Endothelial cell of umbilical vein (primary cell): ENCODE measurements around the gene SLC25A21. TPM values are rescaled to one million over a fixed set of nuclear protein-coding genes. Genes with fewer than 3 reads are reported as not detected.
"Not testable (repeated sequence)": the region's sequence is repeated elsewhere in the genome, so short reads cannot be mapped to it uniquely, and the experiment has no call there.

Experiments used
- BruUV-seq: library from RNA; stranded (reverse); fragments of 400-500 nt; replicated peaks from 2 replicates; lab custom pipeline; 2021; lab: Mats Ljungman, UMichigan
- CTCF ChIA-PET: fragments of 300-600, 350-600 bp; sonication (Branson Sonifier 250); formaldehyde crosslinking; loops from one replicate; lab custom pipeline; 2021; ENCODE audit warnings: antibody characterized with exemption, inconsistent platforms; lab: Charles Lee
- POLR2A ChIA-PET: fragments of 300-600, 350-600 bp; sonication (Branson Sonifier 250); formaldehyde crosslinking; loops from one replicate; lab custom pipeline; 2021; ENCODE audit warnings: antibody characterized with exemption, inconsistent platforms; lab: Charles Lee
- DNase-seq: peaks from one replicate; pipeline ENCODE4 v3.0.0-alpha.2; 2011; ENCODE audit warnings: low read depth, low spot score
- FAIRE-seq: peaks from 2 replicates; lab custom pipeline; 2011; peaks lifted over from hg19 to GRCh38; lab: Jason Lieb, UNC
- H2AFZ ChIP-seq: 2 replicates; pipeline ENCODE4 v1.6.0; 2012; ENCODE audit warnings: low read depth, low read length, control low read depth, inconsistent platforms
- H3K27ac ChIP-seq: 2 replicates; pipeline ENCODE4 v1.5.1; 2011; ENCODE audit warnings: low read depth, mild to moderate bottlenecking, control low read depth, low read length, moderate library complexity; ENCODE audit not compliant: insufficient read depth
- H3K27me3 ChIP-seq, 2 experiments: 2 replicates each; pipeline versions ENCODE4 v1.6.0 to v1.6.1; 2011; ENCODE audit warnings: low read length in 2 of 2, mixed read lengths in 1 of 2; ENCODE audit not compliant: control insufficient read depth in 2 of 2, insufficient read depth in 2 of 2
- H3K36me3 ChIP-seq, 2 experiments: 2 replicates in 1 of 2; 3 replicates in 1 of 2; pipeline ENCODE4 v1.5.1; 2011; ENCODE audit warnings: low read length in 2 of 2, mild to moderate bottlenecking in 1 of 2, moderate library complexity in 1 of 2; ENCODE audit not compliant: control insufficient read depth in 2 of 2, insufficient read depth in 2 of 2; ENCODE audit errors: extremely low read depth in 1 of 2
- H3K4me1 ChIP-seq: 3 replicates; pipeline ENCODE4 v1.5.1; 2011; ENCODE audit warnings: mild to moderate bottlenecking, low read length; ENCODE audit not compliant: control insufficient read depth, insufficient read depth; ENCODE audit errors: extremely low read depth
- H3K4me2 ChIP-seq: 2 replicates; pipeline ENCODE4 v1.6.1; 2011; ENCODE audit warnings: low read length, control low read depth, mixed read lengths; ENCODE audit not compliant: insufficient read depth
- H3K4me3 ChIP-seq, 3 experiments: fragments of 200-600 bp in 1 of 3; sonication (generic), shearing (Covaris generic) in 1 of 3; replicated peaks in 1 of 3; 2 replicates each; pipeline ENCODE4 v1.5.1; 2011 to 2016; ENCODE audit warnings: control low read depth in 3 of 3, low read length in 3 of 3, mild to moderate bottlenecking in 2 of 3, inconsistent platforms in 1 of 3, low read depth in 1 of 3, moderate library complexity in 1 of 3; ENCODE audit not compliant: insufficient read depth in 1 of 3
- H3K79me2 ChIP-seq: 2 replicates; pipeline ENCODE4 v1.6.0; 2012; ENCODE audit warnings: low read length, inconsistent platforms; ENCODE audit not compliant: control insufficient read depth, insufficient read depth
- H3K9ac ChIP-seq: replicated peaks from 2 replicates; pipeline ENCODE3; 2011; ENCODE audit warnings: low read length, control low read depth; ENCODE audit not compliant: insufficient read depth; ENCODE audit errors: extremely low read depth
- H3K9me1 ChIP-seq: replicated peaks from 3 replicates; pipeline ENCODE4 v1.6.0; 2011; ENCODE audit warnings: mild to moderate bottlenecking, low read length; ENCODE audit not compliant: control insufficient read depth, insufficient read depth; ENCODE audit errors: extremely low read depth
- H3K9me3 ChIP-seq: replicated peaks from 2 replicates; pipeline ENCODE4 v1.5.1; 2012; ENCODE audit warnings: low read length, inconsistent platforms; ENCODE audit not compliant: control insufficient read depth, insufficient read depth
- H4K20me1 ChIP-seq: replicated peaks from 2 replicates; pipeline ENCODE3; 2011; ENCODE audit warnings: mild to moderate bottlenecking, low read length; ENCODE audit not compliant: control insufficient read depth, insufficient read depth; ENCODE audit errors: extremely low read depth
- CTCF ChIP-seq, 2 donors: IDR thresholded peaks; 1 replicate in 1 of 2; 2 replicates in 1 of 2; pipeline ENCODE4 v1.5.1; 2011; ENCODE audit warnings: low read length in 2 of 2, mild to moderate bottlenecking in 2 of 2, moderate library complexity in 2 of 2, control low read depth in 1 of 2, inconsistent platforms in 1 of 2, low read depth in 1 of 2; ENCODE audit not compliant: insufficient read depth in 1 of 2; ENCODE audit errors: extremely low read depth in 1 of 2
- EZH2 ChIP-seq: IDR thresholded peaks from 2 replicates; pipeline ENCODE4 v1.6.1; 2012; ENCODE audit warnings: borderline replicate concordance, low read depth, mild to moderate bottlenecking, moderate library complexity, low read length, inconsistent platforms; ENCODE audit not compliant: severe bottlenecking
- FOS ChIP-seq: IDR thresholded peaks from 2 replicates; pipeline ENCODE4 v1.6.1; 2011; ENCODE audit warnings: mild to moderate bottlenecking, low read length, moderate library complexity, borderline replicate concordance; ENCODE audit not compliant: insufficient read depth
- GATA2 ChIP-seq: IDR thresholded peaks from 2 replicates; pipeline ENCODE4 v1.7.0; 2011; ENCODE audit warnings: low read depth, mild to moderate bottlenecking, moderate library complexity, mixed read lengths, low read length; ENCODE audit not compliant: insufficient read length, insufficient read depth
- JUN ChIP-seq: IDR thresholded peaks from 2 replicates; pipeline ENCODE4 v1.6.1; 2011; ENCODE audit warnings: borderline replicate concordance, low read depth; ENCODE audit not compliant: insufficient read length, insufficient read depth
- MAX ChIP-seq: IDR thresholded peaks from 2 replicates; pipeline ENCODE4 v1.6.1; 2011; ENCODE audit not compliant: insufficient read depth, insufficient read length
- MYC ChIP-seq: IDR thresholded peaks from one replicate; pipeline ENCODE4 v1.6.1; 2011; ENCODE audit warnings: mild to moderate bottlenecking, low read depth, low read length
- POLR2A ChIP-seq: IDR thresholded peaks from 2 replicates; pipeline ENCODE4 v1.6.1; 2012; ENCODE audit warnings: low read depth, mild to moderate bottlenecking, control low read depth, low read length
- POLR2AphosphoS5 ChIP-seq: IDR thresholded peaks from 2 replicates; pipeline ENCODE4 v1.6.1; 2012; ENCODE audit warnings: low read depth, mild to moderate bottlenecking, control low read depth, low read length, moderate library complexity; ENCODE audit not compliant: insufficient read depth
- dilution Hi-C: fragments of 300-500 bp; cut with MboI; formaldehyde crosslinking; loops from one replicate; pipeline ENCODE4 v1.15.0; 2019; ENCODE audit warnings: low sequenced_read_pairs; ENCODE audit not compliant: extremely low pct_ligation_motif_present
- intact Hi-C: fragments of 100-400 bp; cut with micrococcal nuclease; formaldehyde crosslinking; loops from one replicate; pipeline ENCODE4 v1.10.0; 2022
- polyA plus RNA-seq, 4 experiments: library from polyadenylated mRNA; depleted of rRNA in 3 of 4; stranded (reverse) in 3 of 4; unstranded in 1 of 4; fragments of >200 nt; gene quantifications; 2 replicates each; pipeline versions ENCODE4 v1.2.1 to v1.2.3, GENCODE V29; 2011 to 2012; ENCODE audit warnings: missing spikeins in 1 of 4
- total RNA-seq: library from RNA; stranded (reverse); gene quantifications from 2 replicates; pipeline ENCODE4 v1.2.3, GENCODE V29; 2021

Gene SLC25A21
- total and polyA plus RNA-seq, 2 donors (not counting 3 experiments of a cell fraction or from before 2014, with no cell fraction given): 0.98 to 1.4 TPM

GRCh38 chr14:36700651-36701050 lies 471.8 kb downstream of the SLC25A21 start:
- intact Hi-C loops: no loop called here
- Histone ChIP-seq H2AFZ (no peak overlapping the region), H3K4me1 (no peaks in the 10 kb centered on the region), H3K4me2 (no peak overlapping the region), H3K36me3 (no peaks in the 10 kb centered on the region), H3K9me1 (no peaks in the 10 kb centered on the region), H3K27ac (no peak overlapping the region), H3K79me2 (no peaks in the 10 kb centered on the region), H3K9ac (no peak overlapping the region), H3K27me3 (no peaks in the 10 kb centered on the region), H3K4me3 (no peak overlapping the region), H4K20me1 (no peaks in the 10 kb centered on the region), H3K9me3 (no peaks in the 10 kb centered on the region)
- no peak for FAIRE-seq
- DNase-seq: no peak
- dilution Hi-C loops: no loop called here
- ChIA-PET CTCF (interaction anchor here (0.9 kb wide), 1 partner anchor 25 kb away, joined by 4 read pairs; no protein-coding TSS in a partner anchor), POLR2A (no interaction called here)
- TF ChIP-seq EZH2 (no peak), MAX (no peak), MYC (no peak), POLR2AphosphoS5 (no peak), FOS (no peak), JUN (no peak), CTCF (IDR thresholded peaks at IDR 0.05; ENCODE audit: extremely low read depth in 1 of 2, insufficient read depth in 1 of 2, low read depth in 1 of 2, low read length in 2 of 2) (no peak), GATA2 (no peak), POLR2A (no peak)
- BruUV-seq: no TSS peak

GRCh38 chr14:36699420-36699819 lies 473.0 kb downstream of the SLC25A21 start:
- H3K4me1 ChIP-seq, H3K27me3 ChIP-seq, H3K9me3 ChIP-seq, H3K79me2 ChIP-seq, dilution Hi-C loops, POLR2A ChIA-PET, BruUV-seq, DNase-seq, H3K4me3 ChIP-seq, H4K20me1 ChIP-seq, H2AFZ ChIP-seq, intact Hi-C loops, H3K36me3 ChIP-seq, CTCF ChIA-PET, H3K4me2 ChIP-seq, H3K27ac ChIP-seq, FAIRE-seq, H3K9me1 ChIP-seq, H3K9ac ChIP-seq: not testable (repeated sequence)
